ENCODE measurements around the gene AP5B1. TPM values are rescaled to one million over a fixed set of nuclear protein-coding genes. Genes with fewer than 3 reads are reported as not detected.
A peak's percentile ranks its signal among the peaks of the same experiment; 100 is the strongest.

Gene AP5B1
- total and polyA plus RNA-seq, 9 of the 15 experiments (the other 6 are each of a cell fraction or from before 2014, with no cell fraction given) = 0.51 to 24.2 (median 5.1) TPM

GRCh38 chr11:65817835-65818680 is 37.3 kb upstream of the AP5B1 start (continued):
- no peak for TF ChIP-seq FOXM1 (IDR thresholded peaks at IDR 0.05; ENCODE audit: low read depth)
- TF ChIP-seq FOXM1 (CRISPR knock-in tag; IDR thresholded peaks at IDR 0.05; ENCODE audit: low read depth) = 0 out of 2 replicates have a peak, but pooled peaks have one; percentile 67
- no peak for TF ChIP-seq IRF9 (tag; IDR thresholded peaks at IDR 0.05)
- peak; percentile 75 for TF ChIP-seq HMGN3 (IDR thresholded peaks at IDR 0.05; ENCODE audit: borderline replicate concordance, extremely low read depth, insufficient read length, low read depth, low read length)
- TF ChIP-seq ZKSCAN1 (IDR thresholded peaks at IDR 0.05; ENCODE audit: low read depth, low read length) = no peak
- no peak for TF ChIP-seq RFX7 (CRISPR knock-in tag; IDR thresholded peaks at IDR 0.05)
- TF ChIP-seq GATAD2B (IDR thresholded peaks at IDR 0.05; ENCODE audit: borderline replicate concordance) = peak; percentile 95; the same call in 1 of the 2 replicates
- TF ChIP-seq ZNF785 (CRISPR knock-in tag; IDR thresholded peaks at IDR 0.05) = no peak
- TF ChIP-seq RREB1 (CRISPR knock-in tag; IDR thresholded peaks at IDR 0.05) = 0 out of 2 replicates have a peak, but pooled peaks have one; percentile 43
- 0 out of 2 replicates have a peak, but pooled peaks have one; percentile 1 for TF ChIP-seq ETS1 (conservative IDR thresholded peaks at IDR 0.05; ENCODE audit: control insufficient read depth, low read depth, low read length)
- TF ChIP-seq CUX1 (CRISPR knock-in tag; IDR thresholded peaks at IDR 0.05) = no peak
- no peak for TF ChIP-seq BRD9 (IDR thresholded peaks at IDR 0.05; ENCODE audit: low read depth, partially characterized antibody)
- TF ChIP-seq ZNF41 (CRISPR knock-in tag; conservative IDR thresholded peaks at IDR 0.05) = no peak
